H1 (cell line): ENCODE measurements around the gene AGPAT4. TPM values are rescaled to one million over a fixed set of nuclear protein-coding genes. Genes with fewer than 3 reads are reported as not detected.

ENCODE experiments used
- SIRT6 ChIP-seq: IDR thresholded peaks from one replicate; pipeline ENCODE4 v1.7.1; 2012; ENCODE audit warnings: low read length, inconsistent platforms
- polyA plus RNA-seq, 7 experiments: library from polyadenylated mRNA; depleted of rRNA in 3 of 7; stranded (reverse) in 5 of 7; unstranded in 2 of 7; fragments of >200 nt in 5 of 7; fragments of 200-250 nt in 2 of 7; gene quantifications; 1 replicate in 5 of 7; 2 replicates in 1 of 7; 4 replicates in 1 of 7; pipeline versions ENCODE4 v1.2.1 to v1.2.3, GENCODE V29; 2011 to 2013; ENCODE audit warnings: missing spikeins in 2 of 7, mixed read lengths in 2 of 7
- total RNA-seq: library from RNA; stranded (reverse); fragmentation: NEBNext Ultra II Directional; extraction: Animal tissue kit (Norgen Biotek cat#: 25700); gene quantifications from 2 replicates; pipeline ENCODE4 v1.2.1, GENCODE V29; 2021
- TF ChIP-seq, protein P1 (sequence below): IDR thresholded peaks from 2 replicates; pipeline ENCODE4 v1.6.1; 2012; ENCODE audit warnings: low read length, inconsistent platforms

The AGPAT4 gene
- total and polyA plus RNA-seq, 2 of the 8 experiments (the other 6 are each of a cell fraction or from before 2014, with no cell fraction given), result 13.5 to 23.8 TPM

GRCh38 chr6:161279677-161280415 is 6.0 kb upstream of the AGPAT4 start (continued):
- TF ChIP-seq, protein P1, sequence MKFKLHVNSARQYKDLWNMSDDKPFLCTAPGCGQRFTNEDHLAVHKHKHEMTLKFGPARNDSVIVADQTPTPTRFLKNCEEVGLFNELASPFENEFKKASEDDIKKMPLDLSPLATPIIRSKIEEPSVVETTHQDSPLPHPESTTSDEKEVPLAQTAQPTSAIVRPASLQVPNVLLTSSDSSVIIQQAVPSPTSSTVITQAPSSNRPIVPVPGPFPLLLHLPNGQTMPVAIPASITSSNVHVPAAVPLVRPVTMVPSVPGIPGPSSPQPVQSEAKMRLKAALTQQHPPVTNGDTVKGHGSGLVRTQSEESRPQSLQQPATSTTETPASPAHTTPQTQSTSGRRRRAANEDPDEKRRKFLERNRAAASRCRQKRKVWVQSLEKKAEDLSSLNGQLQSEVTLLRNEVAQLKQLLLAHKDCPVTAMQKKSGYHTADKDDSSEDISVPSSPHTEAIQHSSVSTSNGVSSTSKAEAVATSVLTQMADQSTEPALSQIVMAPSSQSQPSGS, result no peak
- TF ChIP-seq SIRT6, result no peak
